Loucy (cell line): ENCODE results near the gene CTRL.

ENCODE experiments used
- EZH2phosphoT487 ChIP-seq: fragments of 200-600 bp; IDR thresholded peaks from 2 replicates; pipeline ENCODE4 v1.6.1; 2018; ENCODE audit warnings: antibody characterized with exemption, mild to moderate bottlenecking, moderate library complexity, borderline replicate concordance
- TF ChIP-seq, protein P1 (sequence below): fragments of 200-600 bp; sonication (generic); conservative IDR thresholded peaks from 2 replicates; pipeline ENCODE4 v1.5.1; 2014; ENCODE audit warnings: mild to moderate bottlenecking, antibody characterized with exemption, low read length

DNA sequence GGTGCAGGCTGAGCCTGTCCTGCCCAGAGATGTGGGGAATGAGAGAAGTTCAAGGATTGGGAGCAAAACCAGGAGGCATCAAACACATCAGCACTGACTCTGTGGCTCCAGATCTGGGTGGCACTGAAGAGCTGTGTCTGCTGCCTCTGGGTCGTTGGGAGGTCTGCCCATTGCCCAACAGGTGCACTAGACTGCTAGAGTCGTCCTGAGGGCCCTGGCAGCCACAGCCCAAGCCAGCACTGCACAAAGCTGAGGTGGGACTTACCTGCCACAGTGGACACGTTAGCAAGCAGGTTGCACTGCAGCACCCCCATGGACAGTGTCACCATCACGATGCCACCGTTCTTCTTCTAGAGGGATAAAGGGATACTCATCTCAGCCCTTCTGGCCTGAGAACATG is 45.3 kb upstream of the CTRL start:
- TF ChIP-seq, protein P1, sequence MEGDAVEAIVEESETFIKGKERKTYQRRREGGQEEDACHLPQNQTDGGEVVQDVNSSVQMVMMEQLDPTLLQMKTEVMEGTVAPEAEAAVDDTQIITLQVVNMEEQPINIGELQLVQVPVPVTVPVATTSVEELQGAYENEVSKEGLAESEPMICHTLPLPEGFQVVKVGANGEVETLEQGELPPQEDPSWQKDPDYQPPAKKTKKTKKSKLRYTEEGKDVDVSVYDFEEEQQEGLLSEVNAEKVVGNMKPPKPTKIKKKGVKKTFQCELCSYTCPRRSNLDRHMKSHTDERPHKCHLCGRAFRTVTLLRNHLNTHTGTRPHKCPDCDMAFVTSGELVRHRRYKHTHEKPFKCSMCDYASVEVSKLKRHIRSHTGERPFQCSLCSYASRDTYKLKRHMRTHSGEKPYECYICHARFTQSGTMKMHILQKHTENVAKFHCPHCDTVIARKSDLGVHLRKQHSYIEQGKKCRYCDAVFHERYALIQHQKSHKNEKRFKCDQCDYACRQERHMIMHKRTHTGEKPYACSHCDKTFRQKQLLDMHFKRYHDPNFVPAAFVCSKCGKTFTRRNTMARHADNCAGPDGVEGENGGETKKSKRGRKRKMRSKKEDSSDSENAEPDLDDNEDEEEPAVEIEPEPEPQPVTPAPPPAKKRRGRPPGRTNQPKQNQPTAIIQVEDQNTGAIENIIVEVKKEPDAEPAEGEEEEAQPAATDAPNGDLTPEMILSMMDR, result no peak
- no peak for TF ChIP-seq EZH2phosphoT487
